PC-3 (cell line): Measurements from ENCODE around the gene MED12. TPM values are rescaled to one million over a fixed set of nuclear protein-coding genes. Genes with fewer than 3 reads are reported as not detected.

Experiments
- ATAC-seq: fragments of 200-7000 bp; cut with Tn5 transposase; 2 replicates; pipeline ENCODE4 v1.9.1; 2020; ENCODE audit warnings: mild to moderate bottlenecking, moderate library complexity
- BruUV-seq: library from RNA; stranded (reverse); fragments of 400-500 nt; replicated peaks from 2 replicates; lab custom pipeline; 2021; lab: Mats Ljungman, UMichigan
- CTCF ChIA-PET: fragments of 300-600 bp; sonication (Branson Sonifier 250); formaldehyde crosslinking; loops from one replicate; lab custom pipeline; 2022; ENCODE audit warnings: antibody characterized with exemption; lab: Charles Lee
- POLR2A ChIA-PET: fragments of 300-600 bp; sonication (Branson Sonifier 250); formaldehyde crosslinking; loops from one replicate; lab custom pipeline; 2022; ENCODE audit warnings: antibody characterized with exemption; ENCODE audit not compliant: unreplicated experiment; lab: Charles Lee
- DNase-seq: peaks from one replicate; pipeline ENCODE4 v3.0.0-alpha.2; 2015
- H2AFZ ChIP-seq: fragments of 300-600 bp; sonication (generic); 2 replicates; pipeline ENCODE4 v1.6.0; 2016; ENCODE audit warnings: antibody characterized with exemption, low read length
- H3F3A ChIP-seq: fragments of 300-600 bp; sonication (generic); one replicate; pipeline ENCODE4 v1.6.0; 2017; ENCODE audit warnings: antibody characterized with exemption, low read length, control low read depth, mild to moderate bottlenecking; ENCODE audit not compliant: unreplicated experiment
- H3K27ac ChIP-seq: fragments of 300-600 bp; sonication (generic); 2 replicates; pipeline ENCODE4 v1.5.1; 2016; ENCODE audit warnings: mild to moderate bottlenecking, low read length
- H3K27me3 ChIP-seq: fragments of 300-600 bp; sonication (generic); 2 replicates; pipeline ENCODE4 v1.6.1; 2016; ENCODE audit warnings: low read length, mixed read lengths
- H3K36me3 ChIP-seq: fragments of 300-600 bp; sonication (generic); 2 replicates; pipeline ENCODE4 v1.6.1; 2016; ENCODE audit warnings: low read depth, mixed run types, low read length, mixed read lengths
- H3K4me1 ChIP-seq: fragments of 300-600 bp; sonication (generic); 2 replicates; pipeline ENCODE4 v1.5.1; 2016; ENCODE audit warnings: low read length; ENCODE audit not compliant: insufficient read depth
- H3K4me2 ChIP-seq: fragments of 300-600 bp; sonication (generic); 2 replicates; pipeline ENCODE4 v1.6.0; 2016; ENCODE audit warnings: low read length
- H3K4me3 ChIP-seq: fragments of 300-600 bp; sonication (generic); 2 replicates; pipeline ENCODE4 v1.5.1; 2016; ENCODE audit warnings: mild to moderate bottlenecking, low read length, mixed read lengths
- H3K79me2 ChIP-seq: fragments of 300-600 bp; sonication (generic); 2 replicates; pipeline ENCODE4 v1.6.1; 2017; ENCODE audit warnings: low read length, mixed read lengths
- H3K9ac ChIP-seq: fragments of 300-600 bp; sonication (generic); 2 replicates; pipeline ENCODE4 v1.6.0; 2016; ENCODE audit warnings: mild to moderate bottlenecking, low read length
- H3K9me2 ChIP-seq: fragments of 300-600 bp; sonication (generic); replicated peaks from 2 replicates; pipeline ENCODE4 v1.6.1; 2016; ENCODE audit warnings: mixed run types, low read length, mixed read lengths
- H3K9me3 ChIP-seq: fragments of 300-600 bp; sonication (generic); 2 replicates; pipeline ENCODE4 v1.6.1; 2016; ENCODE audit warnings: low read length, mixed read lengths
- H4K20me1 ChIP-seq: fragments of 300-600 bp; sonication (generic); 2 replicates; pipeline ENCODE4 v1.6.1; 2016; ENCODE audit warnings: low read length, mixed read lengths
- CTCF ChIP-seq: fragments of 300-600 bp; sonication (generic); conservative IDR thresholded peaks from 2 replicates; pipeline ENCODE4 v1.5.1; 2017; ENCODE audit warnings: antibody characterized with exemption, low read depth, mild to moderate bottlenecking, low read length
- EZH2 ChIP-seq: fragments of 300-600 bp; sonication (generic); IDR thresholded peaks from one replicate; pipeline ENCODE4 v1.6.1; 2017; ENCODE audit warnings: antibody characterized with exemption, mild to moderate bottlenecking, low read length; ENCODE audit not compliant: unreplicated experiment
- EZH2phosphoT487 ChIP-seq: fragments of 300-600 bp; sonication (generic); IDR thresholded peaks from 2 replicates; pipeline ENCODE4 v1.6.1; 2018; ENCODE audit warnings: mild to moderate bottlenecking, antibody characterized with exemption, low read length, borderline replicate concordance
- intact Hi-C: fragments of 100-400 bp; cut with micrococcal nuclease; formaldehyde crosslinking; loops from 2 replicates; pipeline ENCODE4 v1.9.0; 2023
- total RNA-seq: library from RNA; depleted of rRNA; stranded (reverse); fragments of >200 nt; gene quantifications from 2 replicates; pipeline ENCODE4 v1.2.3, GENCODE V29; 2014

MED12 gene
- total RNA-seq, 1 experiment from 2014 or later, result 45.8 TPM

GRCh38 chrX:71158603-71159002, 40.2 kb downstream of the MED12 start:
- no peaks in the 10 kb centered on the region for H3K9me2 ChIP-seq
- intact Hi-C loops, result no loop called here
- no peak for DNase-seq
- TF ChIP-seq EZH2phosphoT487, result no peak
- no peak for TF ChIP-seq CTCF
- TF ChIP-seq EZH2, result no peak
- H3K27me3 ChIP-seq, result no peaks in the 10 kb centered on the region
- ChIA-PET CTCF (no interaction called here), POLR2A (no interaction called here)
- no peaks in the 10 kb centered on the region for H3K79me2 ChIP-seq
- no peak overlapping the region for H3K4me3 ChIP-seq
- H3K9me3 ChIP-seq, result no peaks in the 10 kb centered on the region
- H2AFZ ChIP-seq, result no peak overlapping the region
- H3F3A ChIP-seq, result no peaks in the 10 kb centered on the region
- no peaks in the 10 kb centered on the region for H3K4me1 ChIP-seq
- no peaks in the 10 kb centered on the region for H3K36me3 ChIP-seq
- no peak overlapping the region for H3K9ac ChIP-seq
- no peaks in the 10 kb centered on the region for H4K20me1 ChIP-seq
- no peak overlapping the region for H3K4me2 ChIP-seq
- no peak for ATAC-seq
- BruUV-seq, result no TSS peak
- no peak overlapping the region for H3K27ac ChIP-seq

GRCh38 chrX:71159335-71159734, 40.9 kb downstream of the MED12 start:
- POLR2A ChIA-PET, result no interaction called here
- BruUV-seq, result no TSS peak

More at GRCh38 chrX:71159335-71159734, 40.9 kb downstream of the MED12 start:
- intact Hi-C loops, result no loop called here
- Histone ChIP-seq H3K9ac (no peak overlapping the region), H3K27me3 (no peaks in the 10 kb centered on the region), H2AFZ (no peak overlapping the region), H3K4me3 (no peak overlapping the region), H3K9me2 (no peaks in the 10 kb centered on the region), H3K27ac (no peak overlapping the region), H3K36me3 (no peaks in the 10 kb centered on the region), H3K4me1 (no peaks in the 10 kb centered on the region), H3K9me3 (no peaks in the 10 kb centered on the region), H3F3A (no peaks in the 10 kb centered on the region), H4K20me1 (no peaks in the 10 kb centered on the region), H3K4me2 (no peak overlapping the region), H3K79me2 (no peaks in the 10 kb centered on the region)
- CTCF ChIA-PET, result no interaction called here
- DNase-seq (no peak), ATAC-seq (no peak)
- TF ChIP-seq CTCF, result no peak
- TF ChIP-seq EZH2, result no peak
- no peak for TF ChIP-seq EZH2phosphoT487
